Measurements from ENCODE around the gene TPSAB1.

The TPSAB1 gene

DNA sequence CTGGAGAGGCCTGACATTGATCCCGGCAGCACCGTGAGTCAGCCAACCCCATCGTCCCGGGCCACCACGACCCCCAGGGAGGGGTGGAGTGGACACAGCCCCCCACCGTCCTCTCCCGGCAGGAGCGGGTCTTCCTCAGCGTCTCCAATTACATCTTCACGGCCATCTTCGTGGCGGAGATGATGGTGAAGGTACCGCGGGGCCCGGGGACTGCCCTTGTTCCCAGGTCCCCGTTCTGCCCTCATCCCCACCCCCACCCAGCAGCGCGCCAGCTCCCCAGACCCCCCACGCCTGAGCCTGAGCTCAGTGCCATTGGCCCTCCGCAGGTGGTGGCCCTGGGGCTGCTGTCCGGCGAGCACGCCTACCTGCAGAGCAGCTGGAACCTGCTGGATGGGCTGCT is 30.0 kb upstream of the TPSAB1 start:
- no peak for DNase-seq (ENCODE audit: low read depth in 2 of 2)

DNA sequence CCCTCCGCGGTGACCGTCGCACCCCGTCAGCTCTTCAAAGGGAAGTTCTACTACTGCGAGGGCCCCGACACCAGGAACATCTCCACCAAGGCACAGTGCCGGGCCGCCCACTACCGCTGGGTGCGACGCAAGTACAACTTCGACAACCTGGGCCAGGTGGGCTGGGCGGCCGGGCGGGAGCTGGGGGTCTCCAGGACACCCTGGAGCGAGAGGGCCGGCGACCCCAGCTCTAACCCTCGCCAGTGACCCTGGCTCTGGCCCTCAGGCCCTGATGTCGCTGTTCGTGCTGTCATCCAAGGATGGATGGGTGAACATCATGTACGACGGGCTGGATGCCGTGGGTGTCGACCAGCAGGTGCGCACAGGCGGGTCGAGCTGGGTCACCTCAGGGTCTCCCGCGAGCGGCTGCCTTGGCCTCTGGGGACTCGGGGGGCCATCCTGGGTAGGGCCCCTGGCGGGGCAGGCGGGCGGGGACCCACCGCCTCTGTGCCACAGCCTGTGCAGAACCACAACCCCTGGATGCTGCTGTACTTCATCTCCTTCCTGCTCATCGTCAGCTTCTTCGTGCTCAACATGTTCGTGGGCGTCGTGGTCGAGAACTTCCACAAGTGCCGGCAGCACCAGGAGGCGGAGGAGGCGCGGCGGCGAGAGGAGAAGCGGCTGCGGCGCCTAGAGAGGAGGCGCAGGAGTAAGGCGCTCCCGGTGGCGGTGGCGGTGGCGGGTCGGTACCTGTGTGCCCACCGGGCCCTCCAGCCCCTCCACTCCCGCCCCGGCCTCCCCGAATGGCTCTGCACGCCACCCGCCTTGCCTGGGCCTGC is 28.8 kb upstream of the TPSAB1 start:
- DNase-seq (ENCODE audit: low read depth in 2 of 2) = no peak

DNA sequence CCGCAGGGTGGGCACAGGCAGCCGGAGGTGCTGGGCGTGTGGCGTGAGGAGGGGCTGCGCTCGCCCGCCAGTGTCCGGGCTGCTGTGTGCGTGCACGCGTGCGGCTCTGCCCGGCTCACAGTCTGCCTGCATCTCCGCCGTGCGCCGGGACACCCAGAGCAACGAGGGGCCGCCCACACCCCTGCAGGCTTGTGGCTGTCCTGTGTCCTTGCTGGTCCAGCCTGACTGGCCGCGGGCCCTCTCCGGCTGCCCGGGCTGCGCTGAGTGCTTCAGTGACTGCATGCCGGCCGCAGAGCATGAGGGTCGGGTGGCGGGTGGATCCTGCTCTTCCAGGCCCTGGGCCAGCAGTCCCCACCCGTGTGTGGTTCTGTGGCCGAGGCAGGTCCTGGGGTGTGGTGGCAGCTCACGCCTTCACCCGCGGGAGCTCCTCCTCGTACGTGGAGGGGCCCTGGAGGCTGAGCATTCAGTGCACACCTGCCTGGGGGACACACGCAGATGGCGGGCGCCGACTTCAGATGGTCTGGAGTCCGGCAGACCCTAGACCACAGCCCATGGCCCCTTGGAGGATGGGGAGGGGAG is 27.8 kb upstream of the TPSAB1 start:
- no peak for DNase-seq (ENCODE audit: low read depth in 2 of 2)

- DNase-seq (ENCODE audit: low read depth in 2 of 2) = no peak
Measured at GRCh38 chr16:1213231-1213630, 27.3 kb upstream of the TPSAB1 start.

- DNase-seq (ENCODE audit: low read depth in 2 of 2) = no peak
Measured at GRCh38 chr16:1213796-1214372, 26.6 kb upstream of the TPSAB1 start.

GRCh38 chr16:1214719-1215118 is 25.8 kb upstream of the TPSAB1 start:
- DNase-seq (ENCODE audit: low read depth in 2 of 2) = no peak

DNA sequence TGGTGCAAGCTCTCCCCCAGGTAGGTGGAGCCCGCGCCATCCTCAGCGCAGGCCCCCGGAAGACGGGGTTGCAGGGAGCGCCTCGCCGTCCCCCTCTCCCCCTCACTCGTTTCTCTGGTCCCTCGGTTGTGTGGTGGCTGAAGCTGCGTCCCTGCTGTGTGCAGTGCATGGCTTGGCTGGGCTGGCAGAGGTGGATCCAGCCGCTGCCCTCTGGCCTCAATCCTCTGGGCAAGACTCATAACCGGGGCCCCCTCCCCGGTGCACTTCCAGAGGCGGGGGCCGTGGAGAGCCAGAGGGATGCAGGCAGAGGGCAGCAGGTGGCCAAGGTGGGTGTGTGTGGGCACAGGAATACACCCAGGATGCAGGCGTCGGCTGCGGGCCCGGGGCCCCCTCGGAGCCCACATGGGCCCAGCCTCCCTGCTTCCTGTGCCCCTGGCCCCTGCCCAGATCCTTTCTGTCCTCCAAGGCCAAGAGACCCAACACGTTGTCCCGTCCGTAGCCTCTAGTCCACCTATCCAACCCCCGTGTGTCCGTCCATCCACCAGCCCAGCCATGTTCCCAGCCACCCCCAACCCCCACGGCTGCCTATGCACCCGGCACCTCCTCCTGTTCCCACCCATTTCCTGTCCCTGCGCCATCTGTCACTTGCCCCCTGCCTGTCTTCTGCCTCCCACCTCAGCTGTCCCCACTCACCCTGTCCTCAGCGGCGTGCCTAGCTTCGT is 24.8 kb upstream of the TPSAB1 start:
- DNase-seq (ENCODE audit: low read depth in 2 of 2) = no peak

DNA sequence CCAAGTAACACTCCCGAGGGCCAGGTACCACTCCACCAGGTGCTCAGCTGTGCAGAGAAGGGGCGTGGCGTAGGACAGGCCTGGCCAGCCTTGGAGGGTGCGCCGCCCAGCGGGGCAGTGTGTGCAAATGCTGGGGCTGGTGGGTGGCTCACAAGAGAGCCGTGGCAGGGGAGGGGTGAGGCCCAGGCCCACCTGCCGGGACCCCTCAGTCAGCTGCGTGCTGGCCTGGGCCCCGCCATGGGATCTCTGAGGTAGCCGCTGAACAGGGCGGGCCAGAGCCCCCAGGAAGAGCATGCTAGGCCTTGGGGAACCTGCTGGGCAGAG is 24.2 kb upstream of the TPSAB1 start:
- no peak for DNase-seq (ENCODE audit: low read depth in 2 of 2)

GRCh38 chr16:1216681-1217400 is 23.7 kb upstream of the TPSAB1 start:
- no peak for DNase-seq (ENCODE audit: low read depth in 2 of 2)

DNA sequence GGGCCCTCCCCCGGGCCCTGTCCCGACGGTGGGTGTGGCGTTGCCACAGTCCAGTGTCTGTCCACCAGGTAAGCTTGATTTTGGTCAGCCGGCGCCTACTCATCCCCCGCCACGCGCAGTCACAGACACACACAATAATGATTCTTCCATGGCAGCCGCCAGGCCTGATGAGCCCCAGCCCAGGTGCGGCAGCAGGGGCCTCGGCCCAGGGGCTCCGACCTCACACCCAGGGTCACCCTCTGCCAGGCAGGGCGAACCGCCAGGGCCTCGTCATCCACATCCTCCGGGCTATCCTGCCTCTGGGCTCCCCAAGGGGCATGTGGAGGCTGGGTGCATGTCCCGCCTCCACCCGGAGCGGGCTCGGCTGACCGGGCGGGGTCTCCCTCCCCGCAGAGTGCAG is 23.0 kb upstream of the TPSAB1 start:
- no peak for DNase-seq (ENCODE audit: low read depth in 2 of 2)

DNA sequence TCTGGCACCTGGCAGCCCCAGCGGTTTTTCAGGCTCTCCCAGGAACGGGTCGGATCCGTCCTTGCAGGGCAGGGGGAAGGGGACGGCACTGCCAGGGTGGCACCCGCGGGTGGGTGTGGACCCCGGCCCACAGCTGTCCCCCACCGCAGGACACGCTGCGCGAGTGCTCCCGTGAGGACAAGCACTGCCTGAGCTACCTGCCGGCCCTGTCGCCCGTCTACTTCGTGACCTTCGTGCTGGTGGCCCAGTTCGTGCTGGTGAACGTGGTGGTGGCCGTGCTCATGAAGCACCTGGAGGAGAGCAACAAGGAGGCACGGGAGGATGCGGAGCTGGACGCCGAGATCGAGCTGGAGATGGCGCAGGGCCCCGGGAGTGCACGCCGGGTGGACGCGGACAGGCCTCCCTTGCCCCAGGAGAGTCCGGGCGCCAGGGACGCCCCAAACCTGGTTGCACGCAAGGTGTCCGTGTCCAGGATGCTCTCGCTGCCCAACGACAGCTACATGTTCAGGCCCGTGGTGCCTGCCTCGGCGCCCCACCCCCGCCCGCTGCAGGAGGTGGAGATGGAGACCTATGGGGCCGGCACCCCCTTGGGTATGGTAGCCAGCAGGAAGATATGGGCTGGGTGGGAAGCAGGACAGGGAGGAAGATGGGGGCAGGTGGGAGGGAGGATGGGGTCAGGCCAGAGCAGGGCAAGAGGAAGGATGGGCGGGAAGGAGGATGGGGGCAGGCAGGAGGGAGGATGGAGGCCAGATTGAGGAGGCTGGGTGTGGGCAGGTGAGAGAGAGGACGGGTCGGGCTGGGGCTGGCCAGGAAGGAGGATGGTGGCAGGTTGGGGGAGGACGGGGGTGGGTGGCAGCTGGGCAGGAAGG is 22.2 kb upstream of the TPSAB1 start:
- no peak for DNase-seq (ENCODE audit: low read depth in 2 of 2)

- no peak for DNase-seq (ENCODE audit: low read depth in 2 of 2)
Measured at GRCh38 chr16:1218930-1219611, 21.4 kb upstream of the TPSAB1 start.

DNA sequence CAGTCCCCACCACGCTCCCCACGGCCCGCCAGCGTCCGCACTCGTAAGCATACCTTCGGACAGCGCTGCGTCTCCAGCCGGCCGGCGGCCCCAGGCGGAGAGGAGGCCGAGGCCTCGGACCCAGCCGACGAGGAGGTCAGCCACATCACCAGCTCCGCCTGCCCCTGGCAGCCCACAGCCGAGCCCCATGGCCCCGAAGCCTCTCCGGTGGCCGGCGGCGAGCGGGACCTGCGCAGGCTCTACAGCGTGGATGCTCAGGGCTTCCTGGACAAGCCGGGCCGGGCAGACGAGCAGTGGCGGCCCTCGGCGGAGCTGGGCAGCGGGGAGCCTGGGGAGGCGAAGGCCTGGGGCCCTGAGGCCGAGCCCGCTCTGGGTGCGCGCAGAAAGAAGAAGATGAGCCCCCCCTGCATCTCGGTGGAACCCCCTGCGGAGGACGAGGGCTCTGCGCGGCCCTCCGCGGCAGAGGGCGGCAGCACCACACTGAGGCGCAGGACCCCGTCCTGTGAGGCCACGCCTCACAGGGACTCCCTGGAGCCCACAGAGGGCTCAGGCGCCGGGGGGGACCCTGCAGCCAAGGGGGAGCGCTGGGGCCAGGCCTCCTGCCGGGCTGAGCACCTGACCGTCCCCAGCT is 20.3 kb upstream of the TPSAB1 start:
- DNase-seq (ENCODE audit: low read depth in 2 of 2) = no peak

GRCh38 chr16:1220841-1221627 is 19.5 kb upstream of the TPSAB1 start:
- no peak for DNase-seq (ENCODE audit: low read depth in 2 of 2)

- no peak for DNase-seq (ENCODE audit: low read depth in 2 of 2)
Measured at GRCh38 chr16:1221628-1222552, 18.6 kb upstream of the TPSAB1 start.

- no peak for DNase-seq (ENCODE audit: low read depth in 2 of 2)
Measured at GRCh38 chr16:1222553-1223354, 17.8 kb upstream of the TPSAB1 start.
